GM04504 (cell line): ENCODE data around the gene PCDHGB1.
"Not testable (repeated sequence)": the region's sequence is repeated elsewhere in the genome, so short reads cannot be mapped to it uniquely, and the experiment has no call there.

ENCODE experiments used
- DNase-seq: peaks from one replicate; pipeline ENCODE4 v3.0.0-alpha.2; 2012; ENCODE audit warnings: low read depth

PCDHGB1 gene

DNA sequence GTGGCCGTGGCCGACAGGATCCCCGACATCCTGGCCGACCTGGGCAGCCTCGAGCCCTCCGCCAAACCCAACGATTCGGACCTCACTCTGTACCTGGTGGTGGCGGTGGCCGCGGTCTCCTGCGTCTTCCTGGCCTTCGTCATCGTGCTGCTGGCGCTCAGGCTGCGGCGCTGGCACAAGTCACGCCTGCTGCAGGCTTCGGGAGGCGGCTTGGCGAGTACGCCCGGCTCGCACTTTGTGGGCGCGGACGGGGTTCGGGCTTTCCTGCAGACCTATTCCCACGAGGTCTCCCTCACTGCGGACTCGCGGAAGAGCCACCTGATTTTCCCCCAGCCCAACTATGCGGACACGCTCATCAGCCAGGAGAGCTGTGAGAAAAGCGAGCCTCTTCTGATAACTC lies 3.9 kb upstream of the PCDHGB1 start:
- DNase-seq, result not testable (repeated sequence)

DNA sequence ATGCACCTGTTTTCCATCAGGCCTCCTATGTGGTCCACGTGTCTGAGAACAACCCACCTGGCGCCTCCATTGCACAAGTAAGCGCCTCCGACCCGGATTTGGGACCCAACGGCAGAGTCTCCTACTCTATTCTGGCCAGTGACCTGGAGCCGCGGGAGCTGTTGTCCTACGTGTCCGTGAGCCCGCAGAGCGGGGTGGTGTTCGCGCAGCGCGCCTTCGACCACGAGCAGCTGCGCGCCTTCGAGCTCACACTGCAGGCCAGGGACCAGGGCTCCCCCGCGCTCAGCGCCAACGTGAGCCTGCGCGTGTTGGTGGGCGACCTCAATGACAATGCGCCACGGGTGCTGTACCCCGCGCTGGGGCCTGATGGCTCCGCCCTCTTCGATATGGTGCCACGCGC lies 1.7 kb downstream of the PCDHGB1 start:
- DNase-seq, result no peak

DNA sequence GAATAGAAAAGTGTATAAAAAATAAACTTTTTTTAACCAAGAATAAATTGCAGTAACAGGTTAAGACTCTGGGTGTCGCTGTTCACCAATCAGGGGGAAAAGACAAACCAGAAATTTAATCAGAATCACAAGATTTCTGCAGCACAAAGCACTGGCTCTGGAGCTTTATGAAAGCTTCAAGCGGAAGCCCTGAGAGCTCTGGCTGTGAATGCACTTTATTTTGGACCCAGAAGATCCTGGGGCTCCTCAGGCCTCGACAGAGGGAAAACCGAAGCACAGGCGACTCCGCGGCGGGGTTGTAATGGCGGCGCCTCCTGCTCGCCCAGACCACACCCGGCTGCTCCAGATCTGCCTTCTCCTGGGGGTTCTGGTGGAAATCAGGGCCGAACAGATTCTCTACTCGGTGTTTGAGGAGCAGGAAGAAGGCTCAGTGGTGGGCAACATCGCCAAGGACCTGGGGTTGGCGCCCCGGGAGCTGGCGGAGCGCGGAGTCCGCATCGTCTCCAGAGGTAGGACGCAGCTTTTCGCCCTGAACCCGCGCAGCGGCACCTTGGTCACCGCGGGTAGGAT lies 5.1 kb downstream of the PCDHGB1 start, which contains the start of gene PCDHGA4:
TSS of gene PCDHGA4 (plus strand) at position 122 of the 570 bp plus-strand sequence. CDS start at position 209, 87 bp downstream.
- DNase-seq, result no peak

DNA sequence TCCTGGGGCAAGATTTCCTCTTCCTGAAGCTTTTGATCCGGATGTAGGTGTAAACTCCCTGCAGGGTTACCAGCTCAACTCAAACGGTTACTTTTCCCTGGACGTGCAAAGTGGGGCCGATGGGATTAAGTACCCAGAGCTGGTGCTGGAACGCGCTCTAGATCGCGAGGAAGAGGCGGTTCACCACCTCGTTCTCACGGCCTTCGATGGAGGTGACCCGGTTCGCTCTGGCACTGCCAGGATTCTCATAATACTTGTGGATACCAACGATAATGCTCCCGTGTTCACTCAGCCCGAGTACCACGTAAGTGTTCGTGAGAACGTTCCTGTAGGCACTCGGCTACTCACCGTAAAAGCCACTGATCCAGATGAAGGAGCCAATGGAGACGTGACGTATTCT lies 5.7 kb downstream of the PCDHGB1 start:
- DNase-seq, result no peak

DNA sequence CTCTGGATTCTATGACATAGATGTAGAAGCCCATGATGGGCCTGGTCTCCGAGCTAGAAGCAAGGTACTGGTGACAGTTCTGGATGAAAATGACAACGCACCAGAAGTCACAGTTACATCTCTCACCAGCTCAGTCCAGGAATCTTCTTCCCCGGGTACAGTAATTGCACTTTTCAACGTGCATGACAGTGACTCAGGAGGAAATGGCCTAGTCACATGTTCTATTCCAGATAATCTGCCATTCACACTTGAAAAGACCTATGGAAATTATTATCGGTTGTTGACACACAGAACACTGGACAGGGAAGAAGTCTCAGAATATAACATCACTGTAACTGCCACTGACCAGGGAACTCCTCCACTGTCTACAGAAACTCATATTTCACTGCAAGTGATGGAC lies 6.2 kb downstream of the PCDHGB1 start:
- no peak for DNase-seq

DNA sequence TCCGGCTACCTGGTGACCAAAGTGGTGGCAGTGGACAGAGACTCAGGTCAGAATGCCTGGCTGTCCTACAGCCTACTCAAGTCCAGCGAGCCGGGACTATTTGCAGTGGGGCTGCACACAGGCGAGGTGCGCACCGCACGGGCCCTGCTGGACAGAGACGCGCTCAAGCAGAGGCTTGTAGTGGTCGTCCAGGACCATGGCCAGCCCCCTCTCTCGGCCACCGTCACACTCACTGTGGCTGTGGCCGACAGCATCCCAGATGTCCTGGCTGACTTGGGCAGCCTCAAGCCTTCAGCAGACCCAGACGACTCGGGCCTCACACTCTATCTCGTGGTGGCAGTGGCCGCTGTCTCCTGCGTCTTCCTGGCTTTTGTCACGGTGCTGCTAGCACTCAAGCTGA lies 7.1 kb downstream of the PCDHGB1 start:
- DNase-seq, result no peak

DNA sequence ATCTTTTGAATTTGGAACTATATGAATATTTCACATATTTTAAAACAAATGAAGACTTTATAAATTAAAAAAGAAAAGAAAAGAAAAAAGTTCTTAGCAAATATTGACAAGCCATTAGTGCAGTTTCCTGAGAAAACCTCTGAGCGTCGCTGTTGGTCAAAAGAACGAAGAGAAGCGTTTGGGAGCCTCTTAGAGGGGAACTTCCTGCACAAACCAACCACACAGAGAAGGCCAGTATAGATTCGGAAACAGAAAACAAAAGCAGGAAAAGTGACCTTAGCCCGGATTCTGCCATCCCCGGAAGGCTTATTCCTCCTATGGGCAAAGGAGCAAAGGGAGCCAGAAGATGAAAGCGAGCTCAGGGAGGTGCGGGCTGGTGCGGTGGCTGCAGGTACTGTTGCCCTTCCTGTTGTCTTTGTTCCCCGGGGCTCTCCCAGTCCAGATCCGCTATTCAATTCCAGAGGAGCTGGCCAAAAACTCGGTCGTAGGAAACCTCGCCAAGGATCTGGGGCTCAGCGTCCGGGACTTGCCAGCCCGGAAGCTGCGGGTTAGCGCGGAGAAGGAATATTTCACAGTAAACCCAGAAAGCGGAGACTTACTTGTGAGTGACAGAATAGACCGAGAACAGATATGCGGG lies 10.0 kb downstream of the PCDHGB1 start, which contains the start of gene PCDHGB2:
TSS of gene PCDHGB2 (plus strand) at position 205 of the 637 bp plus-strand sequence. CDS start at position 347, 142 bp downstream.
- no peak for DNase-seq

DNA sequence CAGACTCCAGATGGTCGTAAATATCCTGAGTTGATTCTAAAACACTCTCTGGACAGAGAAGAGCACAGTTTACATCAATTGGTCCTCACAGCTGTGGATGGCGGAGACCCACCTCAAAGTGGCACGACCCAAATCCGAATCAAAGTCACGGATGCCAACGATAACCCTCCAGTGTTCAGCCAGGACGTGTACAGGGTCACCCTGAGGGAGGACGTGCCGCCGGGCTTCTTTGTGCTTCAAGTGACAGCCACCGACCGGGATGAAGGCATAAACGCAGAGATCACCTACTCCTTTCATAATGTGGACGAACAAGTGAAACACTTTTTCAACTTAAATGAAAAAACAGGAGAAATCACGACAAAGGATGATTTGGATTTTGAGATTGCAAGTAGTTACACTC lies 10.8 kb downstream of the PCDHGB1 start:
- DNase-seq, result no peak

DNA sequence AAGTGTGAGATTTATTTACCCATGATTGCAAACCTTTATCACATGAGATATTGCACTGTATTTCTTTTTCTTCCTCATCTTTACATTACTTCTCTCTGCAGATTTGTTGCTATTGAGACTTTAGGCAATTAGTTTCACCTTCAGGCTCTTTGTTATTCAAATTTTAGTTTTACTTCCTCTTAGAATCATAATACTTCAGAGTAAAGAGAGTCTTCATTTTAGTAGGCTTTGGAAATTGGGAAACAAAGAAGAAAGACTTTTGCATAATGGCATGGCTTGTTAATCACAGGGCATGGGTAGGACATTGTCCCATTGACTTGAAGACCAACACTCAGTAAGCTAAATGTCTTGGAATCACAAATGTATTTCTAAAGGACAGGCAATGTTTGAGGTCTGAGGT lies 12.8 kb downstream of the PCDHGB1 start:
- no peak for DNase-seq

DNA sequence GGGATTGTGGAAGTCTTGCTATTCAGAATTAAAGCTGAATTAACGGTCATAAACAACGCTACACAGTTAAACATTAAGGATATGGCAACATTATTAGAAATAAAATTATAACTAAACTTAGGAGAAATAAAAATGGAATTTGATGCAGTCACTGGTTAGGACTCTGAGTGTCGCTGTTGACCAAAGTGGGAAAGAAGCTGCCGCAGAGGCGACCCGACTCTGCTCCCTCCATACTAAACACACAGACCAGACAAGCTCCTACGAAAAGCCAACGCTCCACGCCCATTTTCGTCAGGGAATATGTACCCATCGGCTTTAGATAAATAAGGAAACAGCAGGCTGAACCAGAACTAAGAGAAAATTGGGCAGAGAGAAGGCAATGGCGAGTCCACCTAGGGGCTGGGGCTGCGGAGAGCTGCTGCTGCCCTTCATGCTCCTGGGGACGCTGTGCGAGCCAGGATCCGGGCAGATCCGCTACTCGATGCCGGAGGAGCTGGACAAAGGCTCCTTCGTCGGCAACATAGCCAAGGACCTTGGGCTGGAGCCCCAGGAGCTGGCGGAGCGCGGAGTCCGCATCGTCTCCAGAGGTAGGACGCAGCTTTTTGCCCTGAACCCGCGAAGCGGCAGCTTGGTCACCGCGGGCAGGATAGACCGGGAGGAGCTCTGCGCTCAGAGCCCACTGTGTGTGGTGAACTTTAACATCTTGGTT lies 14.2 kb downstream of the PCDHGB1 start, which contains the start of gene PCDHGA5:
TSS of gene PCDHGA5 (plus strand) at position 211 of the 709 bp plus-strand sequence. CDS start at position 380, 169 bp downstream.
- no peak for DNase-seq

DNA sequence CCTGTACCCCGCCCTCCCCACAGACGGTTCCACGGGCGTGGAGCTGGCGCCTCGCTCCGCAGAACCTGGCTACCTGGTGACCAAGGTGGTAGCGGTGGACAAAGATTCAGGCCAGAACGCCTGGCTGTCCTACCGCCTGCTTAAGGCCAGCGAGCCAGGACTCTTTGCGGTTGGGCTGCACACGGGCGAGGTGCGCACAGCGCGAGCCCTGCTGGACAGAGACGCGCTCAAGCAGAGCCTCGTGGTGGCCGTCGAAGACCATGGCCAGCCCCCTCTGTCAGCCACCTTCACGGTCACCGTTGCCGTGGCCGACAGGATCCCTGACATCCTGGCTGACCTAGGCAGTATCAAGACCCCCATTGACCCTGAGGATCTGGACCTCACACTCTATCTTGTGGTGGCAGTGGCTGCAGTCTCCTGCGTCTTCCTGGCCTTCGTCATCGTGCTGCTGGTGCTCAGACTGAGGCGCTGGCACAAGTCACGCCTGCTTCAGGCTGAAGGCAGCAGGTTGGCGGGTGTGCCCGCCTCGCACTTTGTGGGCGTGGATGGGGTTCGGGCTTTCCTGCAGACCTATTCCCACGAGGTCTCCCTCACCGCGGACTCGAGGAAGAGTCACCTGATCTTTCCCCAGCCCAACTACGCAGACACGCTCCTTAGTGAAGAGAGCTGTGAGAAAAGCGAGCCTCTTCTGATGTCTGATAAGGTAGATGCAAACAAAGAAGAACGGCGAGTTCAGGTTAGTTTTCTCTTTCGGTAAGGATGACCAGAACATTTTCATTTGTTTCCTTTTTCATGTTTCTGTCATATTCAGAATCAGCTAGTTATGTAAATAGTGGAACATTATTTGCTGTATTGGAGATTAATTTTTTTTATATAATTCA lies 16.4 kb downstream of the PCDHGB1 start:
- DNase-seq, result no peak

DNA sequence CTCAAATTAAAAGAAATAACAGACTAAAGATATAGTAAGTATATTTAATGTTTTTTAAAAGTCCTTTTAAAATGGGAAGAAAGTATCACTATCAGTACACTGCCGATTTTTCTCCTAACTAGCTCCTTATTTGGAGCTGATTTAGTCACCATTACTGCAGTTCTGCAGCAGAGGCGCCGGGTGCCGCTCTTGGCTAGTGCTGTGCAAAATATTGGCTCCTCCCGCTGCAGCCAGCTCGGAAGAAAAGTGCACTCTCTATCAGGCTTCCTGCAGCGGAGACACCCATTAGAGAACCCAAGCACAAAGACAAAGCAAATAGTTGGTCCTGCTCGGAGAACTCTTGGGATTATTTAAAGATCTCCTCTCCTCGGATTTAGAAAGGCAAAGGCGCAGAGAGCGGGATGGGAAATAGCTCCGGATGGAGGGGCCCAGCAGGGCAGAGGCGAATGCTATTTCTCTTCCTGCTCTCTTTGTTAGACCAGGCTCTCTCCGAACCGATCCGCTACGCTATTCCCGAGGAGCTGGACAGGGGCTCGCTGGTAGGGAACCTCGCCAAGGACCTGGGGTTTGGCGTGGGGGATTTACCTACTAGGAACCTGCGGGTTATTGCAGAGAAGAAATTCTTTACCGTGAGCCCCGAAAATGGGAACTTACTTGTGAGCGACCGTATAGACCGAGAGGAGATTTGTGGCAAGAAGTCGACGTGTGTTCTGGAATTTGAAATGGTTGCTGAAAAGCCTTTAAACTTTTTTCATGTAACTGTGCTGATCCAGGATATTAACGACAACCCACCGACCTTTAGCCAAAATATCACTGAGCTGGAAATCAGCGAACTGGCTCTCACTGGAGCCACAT lies 20.3 kb downstream of the PCDHGB1 start, which contains the start of gene PCDHGB3:
TSS of gene PCDHGB3 (plus strand) at position 249 of the 855 bp plus-strand sequence. CDS start at position 402, 153 bp downstream.
- no peak for DNase-seq

DNA sequence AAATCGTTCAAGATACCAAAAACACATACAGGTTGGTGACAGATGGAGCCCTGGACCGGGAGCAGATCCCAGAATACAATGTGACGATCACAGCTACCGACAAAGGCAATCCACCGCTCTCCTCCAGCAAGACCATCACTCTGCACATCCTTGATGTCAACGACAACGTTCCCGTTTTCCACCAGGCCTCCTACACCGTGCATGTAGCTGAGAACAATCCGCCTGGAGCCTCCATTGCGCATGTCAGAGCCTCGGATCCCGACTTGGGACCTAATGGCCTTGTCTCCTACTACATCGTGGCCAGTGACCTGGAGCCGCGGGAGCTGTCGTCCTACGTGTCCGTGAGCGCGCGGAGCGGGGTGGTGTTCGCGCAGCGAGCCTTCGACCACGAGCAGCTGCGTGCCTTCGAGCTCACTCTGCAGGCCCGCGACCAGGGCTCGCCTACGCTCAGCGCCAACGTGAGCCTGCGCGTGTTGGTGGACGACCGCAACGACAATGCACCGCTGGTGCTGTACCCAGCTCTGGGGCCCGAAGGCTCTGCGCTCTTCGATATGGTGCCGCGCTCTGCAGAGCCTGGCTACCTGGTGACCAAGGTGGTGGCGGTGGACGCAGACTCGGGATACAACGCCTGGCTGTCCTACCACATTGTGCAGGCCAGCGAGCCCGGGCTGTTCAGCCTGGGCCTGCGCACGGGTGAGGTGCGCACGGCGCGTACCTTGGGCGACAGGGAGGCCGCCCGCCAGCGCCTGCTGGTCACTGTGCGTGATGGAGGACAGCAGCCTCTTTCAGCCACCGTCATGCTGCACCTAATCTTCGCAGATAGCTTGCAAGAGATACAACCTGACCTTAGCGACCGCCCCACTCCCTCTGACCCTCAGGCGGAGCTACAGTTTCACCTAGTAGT lies 21.9 kb downstream of the PCDHGB1 start:
- DNase-seq, result no peak

DNA sequence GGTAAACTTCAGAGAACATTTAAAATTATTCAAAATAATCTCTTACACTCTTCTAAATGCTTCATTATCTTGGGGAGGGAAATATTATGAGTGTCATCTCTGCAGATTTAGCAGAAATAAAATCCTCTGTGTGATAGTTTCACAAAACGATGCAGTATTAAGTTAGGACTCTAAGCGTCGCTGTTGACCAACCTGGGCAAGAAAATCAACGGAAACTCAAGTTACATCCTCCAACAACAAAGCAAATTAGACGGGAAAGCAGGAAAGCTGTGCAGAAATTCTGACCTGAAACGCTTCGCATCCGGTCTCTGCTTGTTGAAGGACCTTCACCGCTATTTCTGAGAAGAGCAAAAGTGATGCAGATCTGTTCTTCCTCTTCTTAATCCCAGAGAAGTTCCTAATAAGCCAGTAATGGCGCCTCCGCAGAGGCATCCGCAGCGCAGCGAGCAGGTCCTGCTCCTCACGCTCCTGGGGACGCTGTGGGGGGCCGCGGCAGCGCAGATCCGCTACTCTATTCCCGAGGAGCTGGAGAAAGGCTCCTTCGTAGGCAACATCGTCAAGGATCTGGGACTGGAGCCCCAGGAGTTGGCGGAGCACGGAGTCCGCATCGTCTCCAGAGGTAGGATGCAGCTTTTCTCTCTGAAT lies 23.9 kb downstream of the PCDHGB1 start, which contains the start of gene PCDHGA6:
TSS of gene PCDHGA6 (plus strand) at position 219 of the 645 bp plus-strand sequence. CDS start at position 412, 193 bp downstream.
- DNase-seq, result no peak

DNA sequence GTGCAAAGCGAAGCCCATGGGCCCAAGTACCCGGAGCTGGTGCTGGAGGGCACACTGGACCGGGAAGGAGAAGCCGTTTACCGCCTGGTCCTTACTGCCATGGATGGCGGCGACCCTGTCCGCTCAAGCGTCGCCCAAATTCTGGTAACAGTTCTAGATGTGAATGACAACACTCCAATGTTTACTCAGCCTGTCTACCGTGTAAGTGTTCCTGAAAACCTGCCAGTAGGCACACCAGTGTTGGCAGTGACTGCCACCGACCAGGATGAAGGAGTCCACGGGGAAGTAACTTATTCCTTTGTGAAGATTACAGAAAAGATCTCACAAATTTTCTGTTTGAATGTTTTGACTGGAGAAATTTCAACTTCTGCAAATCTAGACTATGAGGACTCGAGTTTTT lies 24.7 kb downstream of the PCDHGB1 start:
- no peak for DNase-seq

DNA sequence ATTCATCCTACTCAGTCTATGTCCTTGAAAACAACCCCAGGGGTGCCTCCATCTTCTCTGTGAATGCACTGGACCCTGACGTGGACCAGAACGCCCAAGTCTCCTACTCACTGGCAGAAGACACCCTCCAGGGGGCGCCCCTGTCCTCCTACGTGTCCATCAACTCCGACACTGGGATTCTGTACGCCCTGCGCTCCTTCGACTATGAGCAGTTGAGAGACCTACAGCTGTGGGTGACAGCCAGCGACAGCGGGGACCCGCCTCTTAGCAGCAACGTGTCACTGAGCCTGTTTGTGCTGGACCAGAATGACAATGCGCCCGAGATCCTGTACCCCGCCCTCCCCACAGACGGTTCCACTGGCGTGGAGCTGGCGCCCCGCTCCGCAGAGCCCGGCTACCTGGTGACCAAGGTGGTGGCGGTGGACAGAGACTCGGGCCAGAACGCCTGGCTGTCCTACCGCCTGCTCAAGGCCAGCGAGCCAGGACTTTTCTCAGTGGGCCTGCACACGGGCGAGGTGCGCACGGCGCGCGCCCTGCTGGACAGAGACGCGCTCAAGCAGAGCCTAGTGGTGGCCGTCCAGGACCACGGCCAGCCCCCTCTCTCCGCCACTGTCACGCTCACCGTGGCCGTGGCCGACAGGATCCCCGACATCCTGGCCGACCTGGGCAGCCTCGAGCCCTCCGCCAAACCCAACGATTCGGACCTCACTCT lies 25.7 kb downstream of the PCDHGB1 start:
- not testable (repeated sequence) for DNase-seq

DNA sequence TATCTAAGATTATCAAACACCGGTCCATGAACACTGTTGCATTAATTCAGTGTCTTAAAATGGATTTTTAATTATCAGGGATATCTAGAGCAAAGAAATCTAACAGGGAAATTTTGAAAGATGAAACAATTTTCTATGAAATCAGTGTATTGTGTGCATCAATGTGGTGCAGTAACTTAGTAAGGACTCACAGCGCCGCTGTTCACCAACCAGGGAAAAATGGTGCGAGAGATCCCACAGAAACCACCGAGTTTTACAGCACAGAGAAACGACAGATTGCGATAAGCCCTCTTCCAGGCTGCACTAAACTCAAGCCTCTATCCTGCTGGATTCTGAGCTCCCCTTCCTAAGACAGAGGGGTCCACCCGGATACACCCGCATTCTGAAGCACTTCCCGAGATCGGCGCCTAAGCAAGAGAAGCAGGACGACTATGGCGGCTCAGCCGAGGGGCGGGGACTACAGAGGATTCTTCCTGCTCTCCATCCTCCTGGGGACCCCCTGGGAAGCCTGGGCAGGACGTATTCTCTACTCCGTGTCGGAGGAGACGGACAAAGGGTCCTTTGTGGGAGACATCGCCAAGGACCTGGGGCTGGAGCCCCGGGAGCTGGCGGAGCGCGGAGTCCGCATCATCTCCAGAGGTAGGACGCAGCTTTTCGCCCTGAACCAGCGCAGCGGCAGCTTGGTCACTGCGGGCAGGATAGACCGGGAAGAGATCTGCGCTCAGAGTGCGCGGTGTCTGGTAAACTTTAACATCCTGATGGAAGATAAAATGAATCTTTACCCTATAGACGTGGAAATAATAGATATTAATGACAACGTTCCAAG lies 32.8 kb downstream of the PCDHGB1 start, which contains the start of gene PCDHGA7:
TSS of gene PCDHGA7 (plus strand) at position 274 of the 826 bp plus-strand sequence. CDS start at position 432, 158 bp downstream.
- no peak for DNase-seq
